GM19324 (cell line): ENCODE measurements around the gene ZBTB16.

Experiments
- ATAC-seq: cut with Tn5 transposase; IDR thresholded peaks from one replicate; pipeline ENCODE4 v1.9.1; 2021; ENCODE audit warnings: mild to moderate bottlenecking, moderate library complexity; ENCODE audit not compliant: unreplicated experiment, low FRiP score

ZBTB16 gene

DNA sequence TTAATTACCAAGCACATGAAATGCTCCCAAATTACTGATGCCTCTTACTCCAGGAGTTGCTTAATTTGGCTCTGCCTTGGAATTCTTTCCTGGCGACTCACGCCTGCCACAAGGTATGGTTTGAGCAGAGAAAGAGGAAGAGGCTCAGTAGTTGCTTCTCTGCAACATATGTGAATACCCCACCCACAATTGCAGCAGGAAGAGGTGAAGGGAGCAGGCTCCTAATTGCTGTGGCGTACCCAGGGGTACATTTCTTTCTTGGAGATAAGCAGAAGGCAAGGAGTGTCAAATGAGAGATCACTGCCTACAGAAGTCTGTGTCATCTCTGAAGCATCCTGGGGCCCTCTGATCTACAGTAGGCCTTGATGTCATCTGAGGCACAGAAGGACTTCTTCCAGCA lies 226.1 kb downstream of the ZBTB16 start:
- ATAC-seq = no peak

DNA sequence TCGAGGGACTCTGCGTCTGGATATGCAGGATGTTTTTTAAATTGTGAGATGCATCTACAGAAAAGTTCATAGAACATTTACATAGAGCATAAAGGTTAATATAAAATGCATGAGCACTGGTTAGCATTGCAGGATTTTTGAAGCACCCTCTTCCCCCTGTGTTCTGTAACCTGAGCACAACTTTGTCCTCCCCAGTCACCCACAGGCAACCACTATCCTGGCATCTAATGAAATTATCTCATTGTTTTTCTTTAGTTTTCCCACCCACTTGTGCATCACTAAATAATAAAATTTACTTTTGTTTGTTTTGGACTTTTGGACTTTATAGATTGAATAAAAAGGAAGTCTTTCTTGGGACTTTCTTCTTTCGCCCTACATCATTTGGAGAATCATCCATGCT lies 226.7 kb downstream of the ZBTB16 start:
- no peak for ATAC-seq

DNA sequence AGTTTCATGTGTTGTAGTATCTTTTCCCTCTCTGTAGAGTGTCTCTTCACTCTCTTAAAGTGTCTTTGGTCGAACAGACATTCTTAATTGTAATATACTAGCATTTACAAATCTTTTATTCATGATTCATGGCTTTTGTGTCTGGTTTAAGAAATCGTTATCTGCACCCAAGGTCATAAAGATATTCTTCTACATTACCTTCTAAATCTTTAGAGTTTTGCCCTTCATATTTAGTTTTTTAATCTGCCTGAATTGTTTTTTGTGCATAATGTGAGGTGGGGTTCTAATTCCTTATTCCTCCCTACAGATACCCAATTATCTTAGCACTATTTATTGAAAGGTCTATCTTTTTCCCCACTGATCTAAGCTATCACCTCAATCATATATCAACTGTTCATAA lies 227.6 kb downstream of the ZBTB16 start:
- no peak for ATAC-seq

DNA sequence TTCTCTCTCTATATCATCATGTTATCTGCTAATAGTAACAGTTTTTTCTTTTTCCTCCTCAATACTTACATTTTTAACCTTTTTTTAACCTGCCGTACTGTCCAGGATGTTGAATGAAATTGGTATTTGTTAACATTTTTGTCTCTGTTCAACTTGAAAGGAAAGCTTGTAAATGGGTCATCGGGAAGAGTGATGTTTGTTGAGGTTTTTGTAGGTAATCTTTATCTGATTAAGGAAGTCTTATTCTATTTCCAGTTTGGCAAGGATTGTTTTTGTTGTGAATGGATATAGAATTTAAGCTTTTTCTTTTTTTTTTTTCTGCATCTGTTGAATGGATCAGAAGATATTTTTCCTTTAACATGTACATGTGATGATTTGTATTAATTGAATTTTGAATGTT lies 228.6 kb downstream of the ZBTB16 start:
- no peak for ATAC-seq

DNA sequence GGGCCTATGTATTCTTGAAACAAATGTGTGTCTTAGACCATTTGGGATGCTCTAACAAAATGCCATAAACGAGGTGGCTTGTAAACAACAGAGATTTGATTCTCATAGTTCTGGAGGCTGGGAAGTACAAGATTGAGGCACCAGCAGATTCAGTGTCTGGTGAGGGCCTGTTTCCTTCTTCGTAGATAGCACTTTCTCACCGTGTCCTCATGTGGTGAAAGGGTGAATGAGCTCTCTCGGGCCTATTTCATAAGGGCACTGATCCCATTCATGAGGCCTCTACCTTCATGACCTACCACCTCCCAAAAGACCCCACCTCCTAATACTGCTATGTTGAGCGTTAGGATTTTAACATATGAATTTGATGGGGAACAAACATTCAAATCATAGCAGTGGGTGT lies 230.3 kb downstream of the ZBTB16 start:
- no peak for ATAC-seq

DNA sequence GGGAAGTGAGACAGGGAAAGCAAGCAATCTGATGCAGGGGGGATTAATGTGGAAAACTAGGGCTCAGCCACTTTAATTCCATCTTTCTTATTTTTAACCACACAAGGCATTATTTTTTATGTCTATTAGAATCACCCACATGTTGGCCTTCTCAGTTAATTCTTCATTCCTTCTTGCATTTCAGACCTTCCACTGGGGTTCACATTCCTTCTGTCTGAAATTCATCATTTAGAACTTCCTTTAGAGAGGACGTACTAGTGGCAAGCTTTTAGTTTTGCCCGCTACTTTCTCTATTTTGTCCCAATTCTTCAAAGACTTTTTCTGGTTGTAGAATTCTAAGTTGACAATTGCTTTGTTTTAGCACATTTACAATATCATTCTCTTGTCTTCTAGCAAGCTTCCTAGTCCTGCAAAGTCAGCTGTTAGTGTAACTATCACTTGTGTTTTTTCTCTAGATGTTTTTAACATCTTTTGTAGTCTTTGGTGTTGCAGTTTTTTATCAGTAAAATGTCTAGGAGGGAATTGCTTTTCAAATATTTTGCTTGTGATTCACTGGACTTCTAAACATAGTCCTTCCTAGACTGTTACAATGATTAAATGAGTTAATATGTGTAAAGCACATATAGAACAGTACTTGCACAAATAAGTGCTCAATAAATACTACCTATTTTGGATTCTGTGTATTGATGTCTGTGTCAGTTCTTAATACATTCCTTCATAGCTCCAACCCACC lies 231.2 kb downstream of the ZBTB16 start:
- no peak for ATAC-seq

DNA sequence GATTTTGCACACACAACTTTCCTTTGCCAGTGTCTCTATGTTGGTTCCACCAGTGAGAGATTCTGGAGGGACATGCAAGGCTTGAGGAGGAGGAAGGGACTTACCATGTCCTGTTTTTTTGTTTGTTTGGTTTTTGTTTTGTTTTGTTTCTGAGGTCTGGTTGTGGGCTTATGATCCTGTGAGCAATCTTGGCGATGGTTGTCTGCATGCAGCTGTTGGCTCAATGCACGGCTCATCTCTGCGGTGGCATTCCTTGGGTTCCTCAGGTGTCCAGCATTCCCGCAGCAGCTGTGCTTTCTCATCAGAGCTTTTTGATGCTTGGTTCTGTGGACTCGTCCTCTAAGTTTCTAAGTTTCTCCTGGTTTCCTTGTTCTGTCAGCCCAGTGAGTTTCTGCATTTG lies 231.9 kb downstream of the ZBTB16 start:
- ATAC-seq = no peak

DNA sequence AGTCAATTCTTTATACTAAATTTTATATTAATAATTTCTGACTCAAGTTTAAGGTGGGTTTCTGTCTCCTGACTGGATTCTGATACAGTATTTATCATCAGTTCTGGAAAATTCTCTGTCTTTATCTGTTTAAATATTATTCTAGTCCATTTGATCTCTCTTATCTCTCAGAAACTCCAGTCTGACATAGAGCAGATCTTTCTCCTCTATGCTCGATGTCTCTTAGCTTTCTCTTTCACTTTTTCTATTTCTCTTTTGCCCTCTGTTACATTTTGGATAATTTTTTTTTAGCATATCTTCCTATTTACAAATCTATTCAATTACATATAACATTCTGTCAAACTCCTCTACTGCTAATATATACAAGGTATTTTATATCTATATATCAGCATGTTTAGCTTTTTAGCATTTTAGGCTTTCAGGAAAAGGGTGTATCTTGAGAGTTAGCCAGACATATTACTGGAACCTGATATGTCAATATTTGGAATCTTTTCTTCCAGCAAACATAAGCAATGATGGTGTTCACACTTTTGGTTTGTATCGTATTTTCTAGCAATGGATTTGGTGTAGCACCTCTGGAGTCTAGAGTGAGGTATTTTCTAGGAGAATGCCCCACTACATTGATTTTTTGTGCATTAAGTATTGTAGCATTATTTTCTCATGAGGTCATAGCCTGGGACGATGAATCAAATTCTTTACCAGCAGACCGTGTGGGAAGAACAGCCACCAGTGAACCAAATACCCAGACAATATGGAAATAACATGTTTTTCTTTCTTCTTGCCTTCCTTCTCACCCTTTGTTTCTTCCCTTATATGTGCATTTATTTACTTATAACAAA lies 232.6 kb downstream of the ZBTB16 start:
- ATAC-seq = no peak

DNA sequence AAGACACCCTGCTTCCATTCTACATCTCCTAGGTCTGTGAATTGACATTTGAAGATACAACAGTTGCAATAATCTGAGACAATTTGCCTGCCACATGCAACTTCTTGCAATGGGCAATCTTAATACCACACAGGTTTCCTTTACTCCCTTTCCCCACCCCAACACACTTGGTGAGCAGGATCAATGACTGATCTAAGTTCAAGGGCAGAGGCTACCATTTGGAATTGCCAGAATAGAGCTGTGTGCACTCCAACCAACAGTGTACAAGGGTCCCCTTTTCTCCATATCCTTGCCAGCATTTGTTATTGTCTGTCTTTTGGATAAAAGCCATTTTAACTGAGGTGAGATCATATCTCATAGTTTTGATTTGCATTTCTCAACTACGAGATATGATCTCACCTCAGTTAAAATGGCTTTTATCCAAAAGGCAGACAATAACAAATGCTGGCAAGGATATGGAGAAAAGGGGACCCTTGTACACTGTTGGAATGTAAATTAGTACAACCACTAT lies 233.7 kb downstream of the ZBTB16 start:
- no peak for ATAC-seq

DNA sequence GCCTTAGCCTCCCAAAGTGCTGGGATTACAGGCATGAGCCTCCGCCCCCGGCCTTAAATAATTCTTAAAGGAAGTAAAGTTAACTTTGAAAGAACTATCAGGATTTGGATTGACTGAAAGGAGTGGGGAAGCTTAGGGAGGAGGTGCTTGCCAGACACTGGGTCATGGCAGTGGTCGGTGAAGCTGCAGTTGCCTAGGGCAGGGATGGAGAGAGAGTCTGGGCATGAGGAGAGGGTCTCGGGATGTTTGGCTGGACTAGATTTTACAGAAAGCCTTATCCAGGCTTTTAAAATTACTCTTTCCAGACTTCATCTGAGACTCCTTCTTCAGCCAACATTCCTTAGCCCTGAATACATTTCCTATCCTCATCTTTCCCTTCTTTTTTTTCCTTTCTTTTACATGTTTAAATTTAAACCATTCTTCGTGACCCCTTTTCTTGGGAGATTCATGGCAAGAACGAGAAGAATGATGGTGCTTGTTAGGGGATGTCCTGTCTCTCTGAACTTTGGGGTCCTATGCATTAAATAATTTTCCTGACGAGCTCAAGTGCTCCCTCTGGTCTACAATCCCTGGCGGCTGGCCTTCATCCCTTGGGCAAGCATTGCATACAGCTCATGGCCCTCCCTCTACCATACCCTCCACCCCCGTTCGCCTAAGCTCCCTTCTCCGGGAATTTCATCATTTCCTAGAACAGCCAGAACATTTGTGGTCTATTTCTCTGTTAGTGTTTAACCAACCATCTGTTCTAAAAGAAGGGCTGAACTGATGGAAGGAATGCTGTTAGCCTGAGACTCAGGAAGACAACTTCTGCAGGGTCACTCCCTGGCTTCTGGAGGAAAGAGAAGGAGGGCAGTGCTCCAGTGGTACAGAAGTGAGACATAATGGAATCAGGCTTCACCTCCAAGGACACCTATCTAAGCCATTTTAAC lies 236.4 kb downstream of the ZBTB16 start, which contains the start of gene NNMT:
Gene NNMT (plus strand): TSS at position 724 of the 929 bp plus-strand sequence. CDS start 158 bp downstream, at position 882.
- no peak for ATAC-seq

DNA sequence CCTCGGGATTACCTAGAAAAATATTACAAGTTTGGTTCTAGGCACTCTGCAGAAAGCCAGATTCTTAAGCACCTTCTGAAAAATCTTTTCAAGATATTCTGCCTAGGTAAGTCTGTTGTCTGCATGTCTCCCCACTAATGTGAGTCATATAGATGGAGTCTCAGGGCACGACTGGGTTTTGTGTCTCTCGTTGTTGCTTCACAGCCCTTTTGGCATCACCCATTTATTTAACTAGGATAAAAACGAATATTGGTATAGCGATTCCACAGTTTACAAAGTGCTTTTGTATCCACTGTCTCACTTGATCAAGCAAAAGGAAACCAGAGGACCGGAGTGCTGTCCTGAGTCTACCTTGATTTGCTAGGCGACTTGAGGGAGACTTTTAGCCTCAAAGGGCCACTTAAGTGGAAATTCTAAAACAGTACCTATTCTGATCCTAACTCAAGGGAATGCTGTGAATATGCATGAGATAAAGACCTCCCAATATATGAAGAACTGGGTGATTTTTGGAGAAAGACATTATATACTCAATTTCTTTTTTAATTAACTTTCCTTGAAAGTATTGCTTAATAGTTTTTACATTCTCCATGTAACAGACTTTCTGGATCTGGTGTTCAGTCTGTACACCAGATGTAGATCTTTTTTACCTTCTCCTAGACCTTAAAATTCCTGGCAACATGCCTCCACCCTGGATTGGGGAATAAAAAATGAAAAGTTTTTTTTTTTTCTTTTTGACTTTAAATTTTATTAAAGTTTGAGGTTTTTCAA lies 237.3 kb downstream of the ZBTB16 start:
- no peak for ATAC-seq

DNA sequence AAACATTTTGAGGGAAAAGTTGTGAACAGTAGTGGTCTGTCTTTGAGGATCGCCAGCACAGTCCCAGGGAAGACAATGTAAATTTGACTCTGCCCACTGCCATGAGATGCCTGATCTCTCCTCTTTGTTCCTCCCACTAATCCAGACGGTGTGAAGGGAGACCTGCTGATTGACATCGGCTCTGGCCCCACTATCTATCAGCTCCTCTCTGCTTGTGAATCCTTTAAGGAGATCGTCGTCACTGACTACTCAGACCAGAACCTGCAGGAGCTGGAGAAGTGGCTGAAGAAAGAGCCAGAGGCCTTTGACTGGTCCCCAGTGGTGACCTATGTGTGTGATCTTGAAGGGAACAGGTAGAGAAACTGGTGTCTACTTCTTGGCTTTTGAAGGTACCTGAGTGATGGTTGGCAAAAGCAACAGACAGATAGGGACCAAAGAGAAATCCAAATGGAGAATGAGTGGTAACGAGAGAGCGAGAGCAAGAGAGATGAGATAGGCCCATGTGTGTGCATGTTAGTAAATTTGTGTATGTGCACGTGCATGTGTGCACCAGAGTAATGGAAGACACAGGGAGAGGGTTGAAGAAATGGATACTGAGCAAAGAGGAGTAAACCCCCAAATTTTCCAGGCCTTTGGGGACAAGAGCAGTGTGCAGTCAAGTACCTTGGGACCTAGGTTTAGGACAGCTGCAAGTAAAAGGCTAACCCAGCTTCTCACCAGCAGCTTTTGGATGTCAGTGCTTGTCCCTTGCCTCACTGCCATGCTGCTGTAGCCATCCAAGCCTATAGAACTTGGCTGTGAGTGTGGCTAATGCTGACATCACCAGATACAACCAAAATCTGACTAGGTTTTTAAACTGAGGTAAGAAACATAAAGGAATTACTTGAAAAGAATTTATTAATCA lies 238.5 kb downstream of the ZBTB16 start:
- ATAC-seq = no peak

DNA sequence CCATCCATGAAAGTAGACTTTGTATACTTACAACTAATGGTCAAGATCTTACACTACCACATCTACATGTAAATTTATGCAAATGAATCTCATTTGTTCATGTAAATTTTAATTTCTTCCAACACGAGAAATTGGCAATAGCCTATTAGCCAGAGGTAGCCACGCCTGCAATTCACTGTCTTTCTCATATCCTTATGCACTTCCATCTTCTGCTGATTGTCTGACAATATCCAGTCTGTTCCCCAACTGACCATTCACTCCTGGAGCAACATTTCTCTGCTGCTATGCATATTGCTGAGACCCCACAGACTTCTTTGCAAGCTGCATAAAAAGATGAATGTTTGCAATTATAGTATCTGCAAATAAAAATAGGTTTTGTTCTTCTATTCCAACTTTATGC lies 239.2 kb downstream of the ZBTB16 start:
- ATAC-seq = no peak
